SJSA1 (cell line): ENCODE measurements around the gene MAGI1. TPM values are rescaled to one million over a fixed set of nuclear protein-coding genes. Genes with fewer than 3 reads are reported as not detected.

Experiments used
- DNase-seq, 2 experiments: peaks; one replicate each; pipeline ENCODE4 v3.0.0-alpha.2; 2015 to 2020; ENCODE audit warnings: low spot score in 2 of 2, low read depth in 1 of 2
- H3K27ac ChIP-seq: fragments of 250-450 bp; sonication (Bioruptor Pico); 2 replicates; pipeline ENCODE4 v1.5.1; 2020; ENCODE audit warnings: mild to moderate bottlenecking, moderate library complexity
- H3K27me3 ChIP-seq: fragments of 250-450 bp; sonication (Bioruptor Pico); replicated peaks from 2 replicates; pipeline ENCODE4 v1.5.1; 2020; ENCODE audit warnings: mild to moderate bottlenecking, moderate library complexity
- H3K36me3 ChIP-seq: fragments of 250-450 bp; sonication (Bioruptor Pico); 2 replicates; pipeline ENCODE4 v1.5.1; 2020; ENCODE audit warnings: mild to moderate bottlenecking
- H3K4me1 ChIP-seq: fragments of 250-450 bp; sonication (Bioruptor Pico); replicated peaks from 2 replicates; pipeline ENCODE4 v1.6.1; 2021; ENCODE audit warnings: mild to moderate bottlenecking
- H3K4me3 ChIP-seq: fragments of 250-450 bp; sonication (Bioruptor Pico); 2 replicates; pipeline ENCODE4 v1.5.1; 2020; ENCODE audit warnings: mild to moderate bottlenecking
- H3K9me3 ChIP-seq: fragments of 250-450 bp; sonication (Bioruptor Pico); replicated peaks from 2 replicates; pipeline ENCODE4 v1.5.1; 2020; ENCODE audit warnings: mild to moderate bottlenecking
- total RNA-seq: library from RNA; depleted of rRNA; stranded (reverse); fragments of >200 nt; shearing (Covaris generic); gene quantifications from 2 replicates; pipeline ENCODE4 v1.2.3, GENCODE V29; 2014

Gene MAGI1
- total RNA-seq, 1 experiment from 2014 or later, result 4.6 TPM

DNA sequence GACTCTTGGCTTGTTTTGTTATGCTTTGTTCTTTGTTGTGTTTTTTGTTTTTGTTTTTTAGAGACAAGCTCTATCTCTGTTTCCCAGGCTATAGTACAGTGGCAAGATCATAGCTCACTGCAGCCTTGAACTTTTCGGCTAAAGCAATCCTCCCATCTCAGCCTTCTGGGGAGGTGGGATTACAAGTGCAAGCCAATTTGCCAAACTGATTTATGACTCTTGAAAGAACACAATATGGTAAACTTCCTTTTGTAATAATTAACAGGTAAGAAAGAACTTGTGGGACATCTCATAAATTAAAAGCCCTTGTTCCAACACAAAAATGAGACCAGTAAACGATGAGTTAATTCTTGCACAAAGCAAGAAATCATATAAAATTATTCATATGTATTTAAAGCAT lies 476.3 kb downstream of the MAGI1 start:
- H3K4me1 ChIP-seq, result peaks cover 6% of the 10 kb centered on the region
- no peaks in the 10 kb centered on the region for H3K27me3 ChIP-seq
- no peak overlapping the region for H3K27ac ChIP-seq
- H3K9me3 ChIP-seq, result no peaks in the 10 kb centered on the region
- no peak for DNase-seq
- no peaks in the 10 kb centered on the region for H3K36me3 ChIP-seq
- H3K4me3 ChIP-seq, result no peak overlapping the region

DNA sequence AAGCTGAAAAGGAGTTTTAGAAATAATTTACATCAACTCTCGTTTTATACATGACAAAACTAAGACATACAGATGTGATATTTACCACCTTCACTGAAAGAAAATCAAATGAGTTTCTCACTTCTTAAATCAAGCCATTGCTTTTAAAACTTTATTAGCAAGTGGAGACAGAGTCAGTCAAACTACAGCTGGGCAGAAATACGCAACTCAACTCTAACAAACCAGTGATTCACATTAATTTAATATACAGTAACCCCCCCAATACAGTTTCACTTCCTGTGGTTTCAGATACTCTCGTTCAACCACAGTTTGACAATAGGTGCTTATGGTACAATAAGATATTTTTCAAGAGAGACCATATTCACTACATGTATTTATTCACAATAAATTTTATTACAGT lies 477.1 kb downstream of the MAGI1 start:
- no peaks in the 10 kb centered on the region for H3K9me3 ChIP-seq
- H3K27me3 ChIP-seq, result no peaks in the 10 kb centered on the region
- peaks cover 14% of the 10 kb centered on the region for H3K4me1 ChIP-seq
- no peak for DNase-seq
- no peaks in the 10 kb centered on the region for H3K36me3 ChIP-seq
- no peak overlapping the region for H3K4me3 ChIP-seq
- H3K27ac ChIP-seq, result no peak overlapping the region

DNA sequence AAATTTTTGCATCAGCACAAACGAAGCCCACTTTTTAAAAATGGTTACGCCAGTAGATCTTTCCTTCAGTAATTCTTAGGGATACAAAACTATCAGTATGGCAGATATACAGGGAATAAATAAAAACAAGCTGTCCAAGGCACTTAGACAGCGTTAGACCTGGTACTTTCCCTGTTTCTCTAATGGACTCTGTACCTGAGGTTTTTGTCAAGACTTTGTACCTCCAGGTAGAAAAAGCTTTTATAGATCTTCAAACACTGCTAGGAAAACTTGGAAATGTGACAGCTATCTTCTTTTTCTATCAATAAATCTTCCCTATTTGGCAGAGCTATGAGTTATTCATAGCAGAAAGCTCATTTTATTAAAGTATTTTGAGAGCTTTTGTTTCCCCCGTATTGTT lies 477.8 kb downstream of the MAGI1 start:
- Histone ChIP-seq H3K4me1 (peaks cover 16% of the 10 kb centered on the region), H3K4me3 (no peak overlapping the region), H3K36me3 (no peaks in the 10 kb centered on the region), H3K27me3 (no peaks in the 10 kb centered on the region), H3K9me3 (no peaks in the 10 kb centered on the region), H3K27ac (no peak overlapping the region)
- DNase-seq, result no peak

DNA sequence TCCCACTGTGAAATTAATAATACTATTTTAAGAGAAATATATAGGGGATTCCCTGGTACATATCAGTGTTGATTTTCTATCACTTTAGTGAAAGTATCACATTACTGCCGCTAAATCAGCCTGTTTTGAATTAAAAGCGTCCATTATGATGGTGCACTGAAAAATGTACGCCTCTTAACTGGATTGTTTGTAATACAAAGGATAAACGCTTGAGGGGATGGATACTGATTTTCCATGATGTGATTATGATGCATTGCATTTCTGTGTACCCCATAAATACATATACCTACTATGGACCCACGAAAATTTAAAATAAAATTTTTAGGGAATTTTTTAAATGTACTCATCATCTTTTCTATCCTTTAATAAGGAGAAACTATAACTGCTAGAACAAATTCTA lies 478.6 kb downstream of the MAGI1 start:
- H3K9me3 ChIP-seq, result no peaks in the 10 kb centered on the region
- no peaks in the 10 kb centered on the region for H3K27me3 ChIP-seq
- H3K4me3 ChIP-seq, result no peak overlapping the region
- peaks cover 16% of the 10 kb centered on the region for H3K4me1 ChIP-seq
- no peaks in the 10 kb centered on the region for H3K36me3 ChIP-seq
- DNase-seq, result no peak
- H3K27ac ChIP-seq, result no peak overlapping the region

DNA sequence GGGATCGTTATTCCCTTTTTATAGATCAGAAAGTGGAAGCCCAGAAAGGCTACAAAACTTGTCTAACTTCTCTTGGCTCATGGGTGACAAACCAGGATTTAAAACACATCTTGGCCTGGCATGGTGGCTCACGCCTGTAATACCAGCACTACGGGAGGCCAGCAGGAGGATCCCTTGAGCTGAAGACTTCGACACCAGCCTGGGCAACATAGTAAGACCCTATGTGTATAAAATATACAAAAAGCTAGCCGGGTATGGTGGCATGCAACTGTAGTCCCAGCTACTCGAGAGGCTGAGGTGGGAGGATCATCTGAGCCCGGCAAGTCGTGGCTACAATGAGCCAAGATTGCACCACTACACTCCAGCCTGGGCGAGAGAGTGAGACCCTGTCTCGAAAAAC lies 479.1 kb downstream of the MAGI1 start:
- H3K4me1 ChIP-seq, result peaks cover 16% of the 10 kb centered on the region
- no peaks in the 10 kb centered on the region for H3K27me3 ChIP-seq
- H3K4me3 ChIP-seq, result no peak overlapping the region
- H3K9me3 ChIP-seq, result no peaks in the 10 kb centered on the region
- no peaks in the 10 kb centered on the region for H3K36me3 ChIP-seq
- H3K27ac ChIP-seq, result no peak overlapping the region
- no peak for DNase-seq

DNA sequence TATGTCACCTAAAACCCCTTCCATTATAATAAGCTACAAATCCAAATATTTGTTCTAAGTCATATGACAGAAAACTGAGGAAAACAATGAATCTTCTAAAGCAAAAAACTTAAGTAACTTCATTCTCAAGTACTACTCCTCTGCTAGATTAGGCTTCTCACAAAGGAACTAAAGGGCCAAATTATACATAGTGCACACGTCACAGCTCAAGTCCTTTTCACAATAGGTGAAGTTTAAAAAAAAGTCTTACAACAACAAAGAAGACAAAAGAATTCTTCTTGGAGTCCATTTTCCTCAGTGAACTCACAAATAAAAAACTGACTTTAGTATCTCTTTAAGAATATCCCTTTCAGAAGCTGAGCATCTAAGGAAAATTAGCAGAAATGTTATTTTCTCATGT lies 479.9 kb downstream of the MAGI1 start:
- Histone ChIP-seq H3K27me3 (no peaks in the 10 kb centered on the region), H3K4me1 (peaks cover 19% of the 10 kb centered on the region)

DNA sequence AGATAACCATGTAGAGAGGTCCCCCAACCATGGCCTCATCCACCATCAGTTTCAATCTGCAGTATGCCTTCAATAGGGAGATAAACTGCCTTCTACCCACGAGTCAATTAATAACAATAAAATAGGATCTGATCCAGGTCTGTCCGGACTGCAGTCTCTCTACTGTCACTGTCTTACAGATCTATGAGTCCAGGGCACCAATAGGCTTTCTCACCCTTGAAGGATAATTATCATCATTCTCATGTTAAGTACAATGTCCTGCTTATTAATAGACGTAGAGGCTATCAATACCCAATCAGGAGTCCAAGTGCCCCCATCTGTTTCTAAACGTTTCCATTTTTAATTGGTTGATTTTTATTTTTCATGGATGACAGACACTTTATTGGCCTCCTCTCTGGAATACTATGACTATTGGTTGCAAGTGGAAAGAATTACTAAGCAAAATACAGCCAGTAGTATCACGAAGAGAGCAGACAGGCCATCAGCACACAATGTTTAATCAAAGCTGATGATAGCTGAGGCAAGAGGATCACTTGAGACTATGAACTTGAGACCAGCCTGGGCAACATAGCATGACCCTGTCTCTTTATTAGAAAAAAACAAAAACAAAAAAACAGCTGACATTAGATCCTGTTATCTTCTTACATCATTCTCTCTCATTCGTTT lies 480.7 kb downstream of the MAGI1 start:
- no peak overlapping the region for H3K4me3 ChIP-seq
- peaks cover 27% of the 10 kb centered on the region for H3K4me1 ChIP-seq
- no peak for DNase-seq
- H3K27me3 ChIP-seq, result no peaks in the 10 kb centered on the region
- H3K36me3 ChIP-seq, result no peaks in the 10 kb centered on the region
- H3K9me3 ChIP-seq, result no peaks in the 10 kb centered on the region
- H3K27ac ChIP-seq, result no peak overlapping the region

More for the DNA sequence above, 479.9 kb downstream of the MAGI1 start:
- Histone ChIP-seq H3K4me3 (no peak overlapping the region), H3K36me3 (no peaks in the 10 kb centered on the region), H3K9me3 (no peaks in the 10 kb centered on the region), H3K27ac (no peak overlapping the region)
- DNase-seq, result no peak

DNA sequence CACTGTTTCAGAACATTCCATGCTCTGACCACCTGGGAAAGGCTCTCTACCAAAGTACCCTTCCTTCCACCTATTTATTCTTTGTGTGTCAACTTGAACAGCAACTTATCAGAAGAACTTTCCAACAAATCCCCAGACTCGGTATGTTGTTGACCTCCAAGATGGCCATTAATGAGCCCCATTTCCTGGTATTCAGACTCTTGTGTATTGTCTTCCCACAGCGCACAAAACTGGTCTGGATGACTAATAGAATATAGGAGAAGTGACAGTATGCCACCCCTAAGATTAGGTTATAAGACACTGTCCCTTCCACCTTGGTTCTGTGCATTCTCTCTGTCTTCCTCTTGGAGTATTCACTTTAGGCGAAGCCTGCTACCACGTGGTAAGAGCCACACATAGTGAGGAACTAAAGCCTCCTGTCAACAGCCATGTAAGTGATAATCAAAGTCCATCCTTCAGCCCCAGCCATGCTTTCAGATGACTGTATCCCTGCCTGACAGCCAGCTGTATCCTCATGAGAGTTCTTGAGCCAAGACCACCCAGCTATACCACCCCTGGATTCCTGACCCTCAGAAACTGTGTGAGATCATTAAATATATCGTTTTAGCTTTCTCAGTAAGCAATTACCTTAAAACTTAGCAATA lies 481.7 kb downstream of the MAGI1 start:
- H3K27me3 ChIP-seq, result no peaks in the 10 kb centered on the region
- H3K4me1 ChIP-seq, result peaks cover 37% of the 10 kb centered on the region
- no peak for DNase-seq
- H3K27ac ChIP-seq, result no peak overlapping the region
- H3K9me3 ChIP-seq, result no peaks in the 10 kb centered on the region
- no peak overlapping the region for H3K4me3 ChIP-seq
- no peaks in the 10 kb centered on the region for H3K36me3 ChIP-seq

DNA sequence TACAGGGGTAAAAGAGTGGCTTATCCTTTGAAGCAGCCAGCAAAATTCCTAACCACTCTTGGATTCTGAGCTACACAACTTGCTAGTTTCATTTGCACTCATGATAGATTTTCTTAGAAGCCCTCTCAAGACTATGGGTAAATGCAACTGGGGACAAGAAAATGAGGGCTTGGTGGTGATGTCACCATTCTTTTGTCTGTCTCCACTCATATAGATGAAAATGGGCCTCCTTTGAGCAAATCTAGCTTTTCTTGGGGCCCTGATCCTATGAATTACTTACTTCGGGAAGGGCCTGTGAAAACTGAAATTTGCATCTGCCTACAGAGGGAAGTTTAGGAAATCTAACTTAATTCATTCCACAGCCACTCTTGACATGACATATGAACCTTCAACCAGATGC lies 486.3 kb downstream of the MAGI1 start:
- Histone ChIP-seq H3K36me3 (no peaks in the 10 kb centered on the region), H3K4me1 (peaks cover 38% of the 10 kb centered on the region), H3K9me3 (no peaks in the 10 kb centered on the region), H3K4me3 (no peak overlapping the region), H3K27me3 (no peaks in the 10 kb centered on the region), H3K27ac (0 out of 2 replicates have a peak overlapping the region, but pooled peaks have one; percentile 12)
- no peak for DNase-seq

DNA sequence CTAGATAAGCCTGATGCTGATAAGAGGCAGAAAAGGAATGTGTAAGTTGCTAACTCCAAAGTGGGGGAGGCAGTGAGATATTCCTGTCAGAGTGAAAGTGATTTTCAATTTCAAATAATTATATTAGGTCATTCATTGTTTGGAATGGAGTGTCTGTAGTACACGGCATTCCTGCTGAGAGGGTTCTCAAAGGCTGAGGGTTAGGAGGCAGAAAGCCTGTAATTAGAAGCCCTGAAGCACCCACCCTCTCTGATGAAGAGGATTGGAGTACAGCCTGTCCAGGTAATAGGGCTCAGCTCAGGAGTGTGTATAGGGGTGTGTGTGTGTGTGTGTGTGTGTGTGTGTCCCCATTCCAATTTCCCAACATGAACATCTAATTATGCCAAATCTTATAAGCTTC lies 486.8 kb downstream of the MAGI1 start:
- H3K4me3 ChIP-seq, result no peak overlapping the region
- H3K27ac ChIP-seq, result peak overlapping the region; percentile 12; the same call in 1 of the 2 replicates
- H3K36me3 ChIP-seq, result no peaks in the 10 kb centered on the region
- no peak for DNase-seq
- H3K9me3 ChIP-seq, result no peaks in the 10 kb centered on the region
- H3K4me1 ChIP-seq, result peaks cover 33% of the 10 kb centered on the region
- no peaks in the 10 kb centered on the region for H3K27me3 ChIP-seq

DNA sequence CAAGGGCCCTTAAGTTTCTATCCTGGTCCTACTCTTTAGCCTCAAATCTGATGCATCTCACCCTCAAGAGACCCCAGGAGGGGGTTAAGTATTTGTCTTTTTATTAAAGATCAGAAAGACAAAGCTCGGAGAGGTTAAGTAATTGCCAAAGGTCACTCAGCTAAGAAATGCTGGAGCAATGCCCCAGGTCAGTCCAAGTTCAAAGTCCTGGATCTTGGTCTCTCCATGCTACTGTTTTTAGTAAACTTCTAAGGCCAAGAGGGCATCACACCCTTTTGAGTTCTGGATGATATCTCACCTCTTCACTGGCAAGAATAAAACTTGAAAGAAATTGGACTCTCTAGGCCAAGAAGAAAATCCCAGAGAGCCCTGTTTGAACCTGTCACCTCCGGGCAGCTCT lies 488.6 kb downstream of the MAGI1 start:
- H3K4me1 ChIP-seq, result peaks cover 38% of the 10 kb centered on the region
- no peak for DNase-seq
- no peaks in the 10 kb centered on the region for H3K9me3 ChIP-seq
- no peaks in the 10 kb centered on the region for H3K27me3 ChIP-seq
- H3K36me3 ChIP-seq, result no peaks in the 10 kb centered on the region
- H3K27ac ChIP-seq, result no peak overlapping the region
- H3K4me3 ChIP-seq, result no peak overlapping the region

DNA sequence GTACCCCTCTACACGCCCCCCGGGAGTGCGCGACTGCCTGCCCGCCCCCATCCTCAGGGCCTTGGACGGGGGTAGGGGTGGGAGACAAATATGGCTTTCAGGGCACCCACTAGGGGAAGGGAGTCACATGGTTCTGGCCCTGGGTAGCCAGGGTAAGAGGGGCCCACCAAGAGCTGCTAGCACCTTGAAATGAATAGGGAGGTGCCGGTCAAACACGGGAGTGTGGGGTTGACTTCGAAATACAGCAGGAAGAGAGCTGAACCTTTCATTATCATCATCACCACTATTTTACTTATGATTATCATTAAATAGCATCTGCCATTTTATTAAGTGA lies 489.1 kb downstream of the MAGI1 start:
- no peaks in the 10 kb centered on the region for H3K36me3 ChIP-seq
- no peak overlapping the region for H3K4me3 ChIP-seq
- no peak overlapping the region for H3K27ac ChIP-seq
- H3K27me3 ChIP-seq, result no peaks in the 10 kb centered on the region
- no peaks in the 10 kb centered on the region for H3K9me3 ChIP-seq
- DNase-seq, result no peak
- peaks cover 42% of the 10 kb centered on the region for H3K4me1 ChIP-seq

DNA sequence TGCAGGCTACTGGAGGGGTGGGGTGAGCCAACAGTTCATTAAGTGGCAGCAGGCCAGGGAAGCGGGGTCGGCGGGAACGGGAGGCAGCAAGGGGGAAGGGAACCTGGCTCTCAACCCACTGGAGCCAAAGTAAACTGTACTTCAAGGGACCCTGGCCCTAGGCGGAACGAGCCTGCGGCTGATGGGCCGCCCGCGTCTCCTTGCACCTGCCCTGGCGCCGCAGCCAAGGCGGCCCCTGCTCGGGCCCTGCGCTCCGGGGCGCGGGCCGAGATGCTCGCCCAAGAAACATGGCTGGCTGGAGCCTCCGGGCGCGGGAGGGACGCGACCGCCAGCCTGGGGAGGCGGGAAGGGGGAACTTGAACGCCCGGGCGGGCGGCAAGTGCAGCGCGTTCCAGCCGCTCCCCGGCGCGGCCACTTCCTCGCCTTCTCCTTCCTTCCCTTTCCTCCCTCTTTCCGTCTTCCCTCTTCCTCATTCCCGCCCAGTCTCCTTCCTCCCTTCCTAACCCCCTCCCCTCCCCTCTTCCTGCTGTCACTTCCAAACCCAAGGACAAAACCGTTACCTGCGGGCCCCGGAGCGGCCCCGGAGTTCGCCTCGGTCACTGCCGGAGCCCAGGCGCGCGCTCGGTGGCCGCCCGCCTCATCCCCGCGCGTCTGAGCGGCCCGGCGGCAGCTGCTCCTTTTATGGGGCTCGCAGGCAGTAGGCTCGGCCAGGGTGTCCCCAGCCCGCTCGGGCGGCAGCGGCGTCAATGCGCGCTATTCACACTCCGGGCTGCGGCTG lies 489.7 kb downstream of the MAGI1 start:
- no peak for DNase-seq

DNA sequence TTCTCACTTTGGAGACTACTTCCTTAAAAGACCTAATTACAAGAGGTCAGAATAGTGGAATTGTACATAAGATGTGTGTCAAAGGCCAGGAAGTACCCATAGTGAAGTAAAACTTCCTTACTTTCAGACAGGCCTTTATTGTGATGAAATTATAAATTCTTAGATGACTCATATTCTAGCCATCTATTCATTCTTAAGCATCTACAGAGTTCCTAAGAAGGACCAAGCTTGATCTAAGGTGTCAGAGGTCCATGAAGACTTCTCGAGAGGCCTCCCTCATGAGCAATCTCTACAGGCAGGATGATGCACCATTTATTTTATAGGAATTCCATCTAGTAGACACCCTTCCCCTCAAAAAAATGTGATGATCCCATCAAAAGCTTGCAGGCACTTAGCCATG lies 493.3 kb downstream of the MAGI1 start:
- no peak overlapping the region for H3K27ac ChIP-seq
- no peak overlapping the region for H3K4me3 ChIP-seq
- peaks cover 15% of the 10 kb centered on the region for H3K4me1 ChIP-seq
- no peaks in the 10 kb centered on the region for H3K36me3 ChIP-seq
- no peaks in the 10 kb centered on the region for H3K27me3 ChIP-seq
- no peaks in the 10 kb centered on the region for H3K9me3 ChIP-seq
- no peak for DNase-seq

More for the DNA sequence above, 489.7 kb downstream of the MAGI1 start:
- H3K27ac ChIP-seq, result no peak overlapping the region
- no peaks in the 10 kb centered on the region for H3K9me3 ChIP-seq
- no peaks in the 10 kb centered on the region for H3K36me3 ChIP-seq
- no peaks in the 10 kb centered on the region for H3K27me3 ChIP-seq
- no peak overlapping the region for H3K4me3 ChIP-seq
- peaks cover 41% of the 10 kb centered on the region for H3K4me1 ChIP-seq
